H9 (cell line): ENCODE measurements around the gene RUSC2. TPM values are rescaled to one million over a fixed set of nuclear protein-coding genes. Genes with fewer than 3 reads are reported as not detected.

Experiments used
- DNase-seq: peaks from one replicate; pipeline ENCODE4 v3.0.0-alpha.2; 2017
- H2AFZ ChIP-seq: one replicate; pipeline ENCODE4 v1.6.1; 2013; ENCODE audit warnings: mild to moderate bottlenecking, low read length, control low read depth, moderate library complexity
- H2AK5ac ChIP-seq: 2 replicates; pipeline ENCODE4 v1.6.1; 2013; ENCODE audit warnings: low read length, control low read depth, mixed read lengths; ENCODE audit not compliant: insufficient read length
- H2BK120ac ChIP-seq: one replicate; pipeline ENCODE4 v1.6.1; 2013; ENCODE audit warnings: low read depth, mild to moderate bottlenecking, low read length, control low read depth, inconsistent platforms; ENCODE audit not compliant: poor library complexity, severe bottlenecking
- H2BK12ac ChIP-seq: 2 replicates; pipeline ENCODE4 v1.6.1; 2013; ENCODE audit warnings: low read length, control low read depth, mixed read lengths, low read depth; ENCODE audit not compliant: insufficient read length
- H2BK15ac ChIP-seq: 2 replicates; pipeline ENCODE4 v1.6.1; 2013; ENCODE audit warnings: low read depth, low read length, control low read depth
- H2BK20ac ChIP-seq: one replicate; pipeline ENCODE4 v1.6.1; 2013; ENCODE audit warnings: low read depth, mild to moderate bottlenecking, low read length, control low read depth, inconsistent platforms; ENCODE audit not compliant: poor library complexity, severe bottlenecking
- H2BK5ac ChIP-seq: 2 replicates; pipeline ENCODE4 v1.6.1; 2013; ENCODE audit warnings: low read length, control low read depth, mixed read lengths; ENCODE audit not compliant: insufficient read length
- H3K14ac ChIP-seq: 2 replicates; pipeline ENCODE4 v1.6.1; 2013; ENCODE audit warnings: low read length, control low read depth; ENCODE audit not compliant: insufficient read depth
- H3K18ac ChIP-seq: 2 replicates; pipeline ENCODE4 v1.6.1; 2013; ENCODE audit warnings: low read depth, mild to moderate bottlenecking, mixed read lengths, low read length, control low read depth; ENCODE audit not compliant: insufficient read length
- H3K23ac ChIP-seq: 2 replicates; pipeline ENCODE4 v1.6.1; 2013; ENCODE audit warnings: low read length, control low read depth, mixed read lengths, low read depth; ENCODE audit not compliant: insufficient read length
- H3K23me2 ChIP-seq: 2 replicates; pipeline ENCODE4 v1.6.1; 2013; ENCODE audit warnings: low read depth, mild to moderate bottlenecking, mixed read lengths, low read length, control low read depth; ENCODE audit not compliant: insufficient read length, poor library complexity, severe bottlenecking
- H3K27ac ChIP-seq: 2 replicates; pipeline ENCODE4 v1.5.1; 2013; ENCODE audit warnings: low read length, control low read depth, mixed read lengths, low read depth; ENCODE audit not compliant: insufficient read length
- H3K27me3 ChIP-seq: 2 replicates; pipeline ENCODE4 v1.6.1; 2013; ENCODE audit warnings: low read length, control low read depth, inconsistent platforms; ENCODE audit not compliant: insufficient read depth
- H3K4ac ChIP-seq: 2 replicates; pipeline ENCODE4 v1.6.1; 2013; ENCODE audit warnings: low read depth, mild to moderate bottlenecking, control low read depth, inconsistent platforms, low read length, moderate library complexity
- H3K4me1 ChIP-seq: 2 replicates; pipeline ENCODE4 v1.6.1; 2013; ENCODE audit warnings: low read length, control low read depth, inconsistent platforms; ENCODE audit not compliant: insufficient read depth
- H3K4me2 ChIP-seq: 2 replicates; pipeline ENCODE4 v1.6.1; 2013; ENCODE audit warnings: low read length, control low read depth, mixed read lengths; ENCODE audit not compliant: insufficient read length, insufficient read depth
- H3K56ac ChIP-seq: 2 replicates; pipeline ENCODE4 v1.6.1; 2013; ENCODE audit warnings: low read depth, mild to moderate bottlenecking, mixed read lengths, low read length, control low read depth; ENCODE audit not compliant: insufficient read length
- H3K79me1 ChIP-seq: 2 replicates; pipeline ENCODE4 v1.6.1; 2013; ENCODE audit warnings: low read depth, mild to moderate bottlenecking, moderate library complexity, low read length, control low read depth, inconsistent platforms; ENCODE audit not compliant: insufficient read depth, poor library complexity, severe bottlenecking
- H3K79me2 ChIP-seq: 2 replicates; pipeline ENCODE4 v1.6.1; 2013; ENCODE audit warnings: low read length, control low read depth, inconsistent platforms; ENCODE audit not compliant: insufficient read depth
- H3K9ac ChIP-seq: 2 replicates; pipeline ENCODE4 v1.6.1; 2013; ENCODE audit warnings: low read length, control low read depth, mixed read lengths; ENCODE audit not compliant: insufficient read length; ENCODE audit errors: extremely low read depth
- H3K9me3 ChIP-seq: one replicate; pipeline ENCODE4 v1.6.1; 2013; ENCODE audit warnings: low read depth, low read length, inconsistent platforms; ENCODE audit not compliant: control insufficient read depth
- H3T11ph ChIP-seq: one replicate; pipeline ENCODE4 v1.6.1; 2013; ENCODE audit warnings: mild to moderate bottlenecking, low read length, control low read depth, inconsistent platforms
- H4K20me1 ChIP-seq: one replicate; pipeline ENCODE4 v1.6.1; 2013; ENCODE audit not compliant: control insufficient read depth, insufficient read length, insufficient read depth
- H4K5ac ChIP-seq: 2 replicates; pipeline ENCODE4 v1.6.1; 2013; ENCODE audit warnings: low read depth, mild to moderate bottlenecking, mixed read lengths, low read length, control low read depth; ENCODE audit not compliant: insufficient read length
- H4K8ac ChIP-seq: replicated peaks from 2 replicates; pipeline ENCODE4 v1.6.1; 2013; ENCODE audit warnings: low read length, control low read depth, mixed read lengths, low read depth; ENCODE audit not compliant: insufficient read length
- H4K91ac ChIP-seq: 2 replicates; pipeline ENCODE4 v1.6.1; 2013; ENCODE audit warnings: low read depth, mild to moderate bottlenecking, moderate library complexity, mixed read lengths, low read length, control low read depth; ENCODE audit not compliant: insufficient read length
- H3K27ac Mint-ChIP-seq, 3 experiments: 2 replicates in 2 of 3; 3 replicates in 1 of 3; pipeline ENCODE4 v1.8.0; 2020 to 2021; ENCODE audit warnings: mixed read lengths in 3 of 3, mild to moderate bottlenecking in 1 of 3, moderate library complexity in 1 of 3
- H3K27me3 Mint-ChIP-seq: 2 replicates; pipeline ENCODE4 v1.8.0; 2021; ENCODE audit warnings: low read depth, mild to moderate bottlenecking, moderate library complexity, mixed read lengths
- H3K36me3 Mint-ChIP-seq, 3 experiments: 2 replicates in 2 of 3; 3 replicates in 1 of 3; pipeline ENCODE4 v1.8.0; 2020 to 2021; ENCODE audit warnings: low read depth in 3 of 3, mixed read lengths in 3 of 3; ENCODE audit not compliant: insufficient read depth in 1 of 3
- H3K4me1 Mint-ChIP-seq, 2 experiments: 2 replicates each; pipeline ENCODE4 v1.8.0; 2020; ENCODE audit warnings: mixed read lengths in 2 of 2
- H3K4me3 Mint-ChIP-seq, 2 experiments: 2 replicates in 1 of 2; 3 replicates in 1 of 2; pipeline ENCODE4 v1.8.0; 2020 to 2021; ENCODE audit warnings: mild to moderate bottlenecking in 2 of 2, mixed read lengths in 2 of 2, moderate library complexity in 1 of 2
- H3K9me3 Mint-ChIP-seq, 2 experiments: 2 replicates in 1 of 2; 3 replicates in 1 of 2; pipeline ENCODE4 v1.8.0; 2020; ENCODE audit warnings: mild to moderate bottlenecking in 2 of 2, mixed read lengths in 2 of 2, moderate library complexity in 1 of 2
- CTCF ChIP-seq: fragments of 200-600 bp; sonication (generic); conservative IDR thresholded peaks from 3 replicates; pipeline ENCODE4 v1.8.0; 2021; ENCODE audit warnings: antibody characterized with exemption, mild to moderate bottlenecking
- WGBS: extraction: QIAGEN DNeasy Blood & Tissue Kit; methylation state at CpG from one replicate; pipeline ENCODE4 v1.1.7; 2013; ENCODE audit warnings: missing lambda C conversion rate, low lambda C conversion rate, mixed read lengths; ENCODE audit not compliant: insufficient read length; ENCODE audit errors: extremely low coverage; 5-methylcytosine and 5-hydroxymethylcytosine counted together
- total RNA-seq: library from RNA; stranded (reverse); gene quantifications from 2 replicates; pipeline ENCODE4 v1.2.1, GENCODE V29; 2021

Gene RUSC2
- total RNA-seq, 1 experiment from 2014 or later = 6.3 TPM

GRCh38 chr9:35448496-35448895 lies 41.4 kb upstream of the RUSC2 start:
- Mint-ChIP-seq H3K27ac (no peak overlapping the region), H3K27me3 (peaks cover 42% of the 10 kb centered on the region)

More at GRCh38 chr9:35448496-35448895, 41.4 kb upstream of the RUSC2 start:
- Histone ChIP-seq H4K20me1 (no peaks in the 10 kb centered on the region), H2BK12ac (no peak overlapping the region), H3K4me1 (no peaks in the 10 kb centered on the region), H3K27me3 (no peaks in the 10 kb centered on the region), H2AK5ac (no peak overlapping the region), H3K27ac (no peak overlapping the region), H4K5ac (no peak overlapping the region), H4K8ac (no peak overlapping the region), H4K91ac (no peak overlapping the region), H3K18ac (no peak overlapping the region), H2BK120ac (no peak overlapping the region), H3T11ph (no peak overlapping the region), H3K23me2 (no peaks in the 10 kb centered on the region), H2BK15ac (no peak overlapping the region), H3K56ac (no peak overlapping the region), H3K23ac (no peak overlapping the region), H2AFZ (no peak overlapping the region), H3K9ac (no peak overlapping the region), H2BK20ac (no peak overlapping the region), H3K9me3 (no peaks in the 10 kb centered on the region), H3K14ac (no peak overlapping the region), H3K79me1 (no peaks in the 10 kb centered on the region), H3K79me2 (no peaks in the 10 kb centered on the region), H2BK5ac (no peak overlapping the region), H3K4me2 (no peak overlapping the region), H3K4ac (no peak overlapping the region)
- no peak overlapping the region for H3K4me3 Mint-ChIP-seq
- H3K4me1 Mint-ChIP-seq = peaks cover 3 to 5% of the 10 kb centered on the region in 2 experiments; a peak in 3 of 4 replicates
- WGBS = no CpG with 5 or more reads among the region's 1 CpG
- no peak for DNase-seq
- no peaks in the 10 kb centered on the region for H3K36me3 Mint-ChIP-seq
- H3K9me3 Mint-ChIP-seq = no peaks in the 10 kb centered on the region; a peak in 1 of 5 replicates
- TF ChIP-seq CTCF = no peak
